Stimulated activated CD4-positive, alpha-beta T cell treated with anti-CD3 and anti-CD28 coated beads, Interleukin-1b, Interleukin-23, amount 100 ng/mL, for 24 hours (primary cell): ENCODE data around the gene AKAP13.
"Not testable (repeated sequence)": the region's sequence is repeated elsewhere in the genome, so short reads cannot be mapped to it uniquely, and the experiment has no call there.

ENCODE experiments used
- DNase-seq, 4 experiments: peaks; one replicate each; pipeline ENCODE4 v3.0.0-alpha.2; 2020; ENCODE audit warnings: low read depth in 4 of 4, low spot score in 1 of 4

The AKAP13 gene

GRCh38 chr15:85535533-85536330, 155.3 kb downstream of the AKAP13 start:
- not testable (repeated sequence) for DNase-seq

GRCh38 chr15:85536341-85536740, 155.9 kb downstream of the AKAP13 start:
- DNase-seq: no peak

- DNase-seq: no peak
These were observed 159.1 kb downstream of the AKAP13 start for GRCh38 chr15:85539491-85539890.

DNA sequence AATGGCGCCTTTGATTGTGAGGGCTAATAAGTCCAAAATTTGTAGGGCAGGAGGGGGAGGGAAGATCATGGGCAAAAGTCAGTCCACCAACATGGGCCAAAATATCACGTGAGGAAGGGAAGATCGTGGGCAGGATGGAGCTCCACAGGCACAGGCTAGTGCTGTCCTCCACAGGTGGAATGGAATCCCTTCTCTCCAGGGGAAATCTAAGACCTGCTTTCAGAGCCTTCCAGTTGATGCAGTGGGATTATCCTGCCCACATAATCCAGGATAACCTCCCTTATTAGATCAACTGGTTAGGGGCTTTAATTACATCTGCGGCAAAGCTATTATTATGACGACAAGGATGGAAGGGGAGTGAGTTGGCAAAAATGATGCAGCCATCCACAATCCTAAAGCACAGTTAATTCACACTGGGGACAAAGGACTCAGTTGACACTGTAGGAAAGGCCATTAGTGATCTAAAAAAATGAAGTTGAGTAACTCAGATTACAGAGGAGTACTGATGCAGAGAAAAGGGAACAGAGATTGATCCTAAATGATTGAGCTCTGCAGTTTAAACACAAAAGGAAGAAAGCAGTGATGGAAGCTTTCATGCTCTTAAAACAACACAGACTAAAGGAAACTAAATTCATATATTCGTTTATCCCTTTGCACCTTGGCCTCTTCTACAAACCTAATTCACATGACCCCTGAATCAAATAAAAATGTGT, 159.8 kb downstream of the AKAP13 start:
- no peak for DNase-seq

DNA sequence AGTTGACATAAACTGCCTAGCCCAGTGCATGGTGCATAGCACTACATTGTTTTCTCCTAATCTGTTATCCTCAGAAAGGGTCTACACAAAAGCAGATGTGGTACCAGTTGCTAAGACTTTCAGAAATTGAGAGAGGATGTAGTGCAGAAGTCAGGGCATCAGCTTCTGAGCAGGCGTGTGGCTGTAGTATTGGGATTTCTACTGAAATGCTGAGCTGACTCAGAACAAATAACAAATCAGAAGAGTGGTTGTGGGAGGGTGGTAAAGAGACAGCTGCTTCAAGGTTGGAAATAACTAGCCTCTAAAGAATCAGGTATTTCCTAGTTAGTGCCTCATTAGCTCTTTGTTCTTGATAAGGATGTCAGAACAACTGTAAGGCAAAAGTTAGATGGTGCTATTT, 161.3 kb downstream of the AKAP13 start:
- no peak for DNase-seq

DNA sequence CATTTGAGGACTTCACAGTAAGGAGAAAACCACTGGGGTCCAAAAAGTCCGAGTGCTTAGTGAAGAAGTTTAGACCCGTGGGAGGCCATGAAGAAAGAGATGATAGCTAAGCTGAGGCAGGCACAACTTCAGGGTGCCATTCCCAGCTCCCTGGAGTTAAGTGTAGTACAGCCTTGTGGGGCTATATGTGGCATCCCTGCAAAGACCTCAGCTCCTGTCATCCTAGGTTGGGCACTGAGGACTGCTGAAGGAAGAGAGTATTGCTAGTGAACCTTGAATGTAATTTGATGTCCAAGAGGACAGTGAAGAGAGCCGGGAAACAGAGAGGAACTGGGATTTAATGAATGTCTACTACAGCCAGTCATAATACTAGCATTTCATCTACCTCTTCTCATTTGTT, 162.1 kb downstream of the AKAP13 start:
- DNase-seq: no peak

GRCh38 chr15:85542895-85543331, 162.5 kb downstream of the AKAP13 start:
- peak in 1 of 4 experiments; percentile 3 for DNase-seq

GRCh38 chr15:85543741-85544155, 163.3 kb downstream of the AKAP13 start:
- DNase-seq: no peak

GRCh38 chr15:85545185-85545584, 164.8 kb downstream of the AKAP13 start:
- DNase-seq: no peak

DNA sequence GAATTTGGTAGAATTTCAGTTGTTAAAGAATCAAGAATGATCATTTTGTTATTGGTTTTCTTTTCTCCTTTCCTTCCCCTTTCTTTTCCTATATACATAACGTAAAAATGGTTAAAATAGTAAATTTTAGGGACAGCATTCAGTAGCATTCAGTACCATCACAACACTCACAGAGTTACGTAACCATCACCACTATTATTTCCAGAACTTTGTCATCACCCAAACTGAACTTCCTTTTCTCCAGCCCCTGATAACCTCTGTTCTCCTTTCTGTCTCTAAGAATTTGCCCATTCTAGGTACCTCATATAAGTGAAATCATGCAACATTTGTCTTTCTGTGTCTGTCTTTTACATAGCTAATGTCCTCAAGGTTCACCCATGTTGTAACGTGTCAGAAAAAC, 165.3 kb downstream of the AKAP13 start:
- no peak for DNase-seq

GRCh38 chr15:85547386-85547785, 167.0 kb downstream of the AKAP13 start:
- no peak for DNase-seq

DNA sequence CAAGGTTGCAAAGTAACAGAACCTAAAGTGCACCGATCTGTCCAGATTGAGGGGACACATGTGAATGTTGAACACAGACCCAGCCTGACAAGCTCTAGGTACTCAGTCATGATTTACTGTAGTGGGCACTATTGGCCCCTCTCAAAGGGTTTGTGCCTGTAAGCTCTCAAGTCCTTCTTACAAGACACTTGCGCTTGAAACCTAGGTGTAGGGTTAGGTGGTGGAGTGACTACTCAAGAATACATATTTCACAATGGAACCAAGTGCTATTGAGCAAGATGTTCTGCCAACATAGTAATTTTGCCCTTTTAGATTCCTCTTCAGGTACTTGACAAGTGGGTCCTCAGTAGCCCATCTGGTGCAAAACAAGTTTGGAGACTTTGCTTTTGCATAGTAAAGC, 169.9 kb downstream of the AKAP13 start:
- DNase-seq: no peak

- DNase-seq: no peak
These were observed 170.9 kb downstream of the AKAP13 start for GRCh38 chr15:85551221-85551832.

DNA sequence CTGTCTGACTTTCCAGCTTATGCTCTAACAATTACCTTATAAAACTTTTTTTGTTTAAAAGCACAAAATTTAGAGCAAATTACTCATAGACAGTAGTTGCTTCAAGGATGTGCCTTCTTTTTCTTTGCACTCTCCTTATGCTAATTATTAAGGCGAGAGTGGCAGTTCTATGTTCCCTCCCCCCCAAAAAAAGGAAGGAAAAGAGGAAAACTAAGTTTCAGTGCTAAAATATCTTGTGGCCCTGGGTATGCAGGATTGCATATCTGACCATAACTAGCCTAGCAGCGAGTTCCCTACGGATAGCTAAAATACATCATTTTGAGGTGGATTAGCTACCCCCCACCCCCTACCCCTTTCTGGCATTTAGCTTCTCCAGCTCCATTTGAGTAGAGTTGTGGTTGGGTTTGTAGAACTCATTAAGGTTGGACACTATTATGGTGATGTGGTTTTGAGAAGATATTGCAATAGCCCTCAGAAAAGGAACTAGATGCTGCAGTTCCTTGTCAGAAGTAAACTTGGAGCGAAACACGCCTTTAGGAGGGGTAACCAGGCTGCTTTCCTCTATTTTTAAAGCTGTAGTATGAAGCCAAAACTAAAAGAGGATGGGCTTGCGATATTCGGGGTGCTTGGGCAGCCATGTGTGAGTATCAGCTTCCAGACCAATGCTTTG, 174.6 kb downstream of the AKAP13 start:
- DNase-seq: no peak

DNA sequence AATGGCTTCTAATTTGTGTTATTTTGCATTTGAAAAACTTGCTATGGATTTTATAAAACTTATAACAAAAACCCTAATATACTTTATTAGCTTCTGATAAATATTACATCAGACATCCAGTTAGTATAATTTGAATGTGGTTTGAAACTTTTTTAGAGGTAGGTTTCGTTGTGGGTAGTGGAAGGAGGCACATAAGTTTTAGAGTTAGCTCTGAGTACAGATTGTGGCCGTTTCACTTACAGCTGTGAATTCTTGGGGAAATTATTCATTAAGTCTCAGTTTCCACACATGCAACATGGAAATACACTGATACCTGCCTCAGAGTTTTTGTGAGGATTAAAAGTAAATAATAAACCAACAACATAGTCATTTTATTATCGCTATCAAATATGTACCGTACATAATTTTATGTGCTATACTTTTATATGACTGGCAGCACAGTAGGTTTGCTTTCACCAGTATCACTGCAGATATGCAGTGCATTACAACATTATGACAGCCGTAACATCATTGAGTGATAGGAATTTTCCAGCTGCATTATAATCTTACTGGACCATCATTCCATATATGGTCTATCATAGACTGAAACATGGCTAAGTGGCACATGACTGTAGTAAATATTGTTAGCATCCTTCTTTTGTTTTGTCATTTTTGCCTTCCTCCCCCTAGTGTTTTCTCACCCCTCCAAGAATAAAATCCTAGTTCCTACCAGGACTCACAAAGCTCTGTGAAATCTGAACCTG, 175.6 kb downstream of the AKAP13 start:
- DNase-seq: no peak

- no peak for DNase-seq
These were observed 176.2 kb downstream of the AKAP13 start for GRCh38 chr15:85556618-85556895.

DNA sequence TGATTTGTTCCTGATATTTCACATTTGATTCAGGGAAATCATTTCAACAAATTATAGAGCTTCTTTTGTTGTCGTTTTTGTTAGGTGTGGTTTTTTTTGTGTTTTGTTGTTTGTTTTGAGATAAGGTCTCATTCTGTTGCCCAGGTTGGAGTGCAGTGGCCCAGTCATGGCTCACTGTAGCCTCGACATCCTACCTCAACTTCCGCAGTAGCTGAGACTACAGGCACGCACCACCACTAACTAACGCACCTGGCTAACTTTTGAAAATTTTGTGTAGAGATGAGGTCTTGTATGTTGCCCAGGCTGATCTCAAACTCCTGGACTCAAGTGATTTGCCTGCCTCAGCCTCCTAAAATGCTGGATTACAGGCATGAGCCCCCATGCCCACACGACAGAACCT, 177.0 kb downstream of the AKAP13 start:
- no peak for DNase-seq

- DNase-seq: no peak
These were observed 178.4 kb downstream of the AKAP13 start for GRCh38 chr15:85558848-85559247.

- no peak for DNase-seq
These were observed 179.1 kb downstream of the AKAP13 start for GRCh38 chr15:85559530-85559929.

GRCh38 chr15:85562824-85563223, 182.4 kb downstream of the AKAP13 start:
- no peak for DNase-seq

- DNase-seq: no peak
These were observed 182.9 kb downstream of the AKAP13 start for GRCh38 chr15:85563328-85563727.
